Measurements from ENCODE around the gene ZNF865. TPM values are rescaled to one million over a fixed set of nuclear protein-coding genes. Genes with fewer than 3 reads are reported as not detected.
A peak's percentile ranks its signal among the peaks of the same experiment; 100 is the strongest.

Gene ZNF865
- total RNA-seq, 3 donors from 2014 or later (not counting 1 experiment from before 2014, with no cell fraction given) = 18.5 to 22.1 (median 20.9) TPM

- Mint-ChIP-seq H3K9me3 (no peaks in the 10 kb centered on the region), H3K36me3 (no peaks in the 10 kb centered on the region), H3K27me3 (ENCODE audit: low read depth in 2 of 2) (peaks cover 0 to 12% of the 10 kb centered on the region in 2 donors), H3K4me1 (peaks cover 0 to 3% of the 10 kb centered on the region in 2 donors), H3K4me3 (no peak overlapping the region), H3K27ac (no peak overlapping the region)
- Histone ChIP-seq H3K36me3 (ENCODE audit: control insufficient read depth, insufficient read depth, low read length) (peaks cover 5% of the 10 kb centered on the region), H3K4me1 (ENCODE audit: control insufficient read depth, insufficient read depth, low read length) (peaks cover under 1% of the 10 kb centered on the region), H3K9me3 (ENCODE audit: control insufficient read depth, insufficient read depth, low read length) (no peaks in the 10 kb centered on the region), H3K27ac (ENCODE audit: low read length) (no peak overlapping the region), H3K27me3 (ENCODE audit: control insufficient read depth, insufficient read depth, low read length) (no peaks in the 10 kb centered on the region), H3K4me3 (ENCODE audit: low read length) (no peak overlapping the region)
- TF ChIP-seq, protein P1, sequence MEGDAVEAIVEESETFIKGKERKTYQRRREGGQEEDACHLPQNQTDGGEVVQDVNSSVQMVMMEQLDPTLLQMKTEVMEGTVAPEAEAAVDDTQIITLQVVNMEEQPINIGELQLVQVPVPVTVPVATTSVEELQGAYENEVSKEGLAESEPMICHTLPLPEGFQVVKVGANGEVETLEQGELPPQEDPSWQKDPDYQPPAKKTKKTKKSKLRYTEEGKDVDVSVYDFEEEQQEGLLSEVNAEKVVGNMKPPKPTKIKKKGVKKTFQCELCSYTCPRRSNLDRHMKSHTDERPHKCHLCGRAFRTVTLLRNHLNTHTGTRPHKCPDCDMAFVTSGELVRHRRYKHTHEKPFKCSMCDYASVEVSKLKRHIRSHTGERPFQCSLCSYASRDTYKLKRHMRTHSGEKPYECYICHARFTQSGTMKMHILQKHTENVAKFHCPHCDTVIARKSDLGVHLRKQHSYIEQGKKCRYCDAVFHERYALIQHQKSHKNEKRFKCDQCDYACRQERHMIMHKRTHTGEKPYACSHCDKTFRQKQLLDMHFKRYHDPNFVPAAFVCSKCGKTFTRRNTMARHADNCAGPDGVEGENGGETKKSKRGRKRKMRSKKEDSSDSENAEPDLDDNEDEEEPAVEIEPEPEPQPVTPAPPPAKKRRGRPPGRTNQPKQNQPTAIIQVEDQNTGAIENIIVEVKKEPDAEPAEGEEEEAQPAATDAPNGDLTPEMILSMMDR (IDR thresholded peaks at IDR 0.05) = no peak
- ATAC-seq (no peak), DNase-seq (no peak)
- 97% methylated on average over 68 of the region's 68 CpGs for WGBS (ENCODE audit: insufficient coverage)
- intact Hi-C loops (cut with micrococcal nuclease) = no loop called here
These were observed 12.2 kb upstream of the ZNF865 start for GRCh38 chr19:55593096-55593772.

GRCh38 chr19:55594996-55595545 is 10.4 kb upstream of the ZNF865 start:
- Mint-ChIP-seq H3K27ac (no peak overlapping the region), H3K36me3 (no peaks in the 10 kb centered on the region), H3K4me3 (no peak overlapping the region), H3K27me3 (ENCODE audit: low read depth in 2 of 2) (peaks cover 0 to 3% of the 10 kb centered on the region in 2 donors), H3K9me3 (no peaks in the 10 kb centered on the region), H3K4me1 (peaks cover 7 to 12% of the 10 kb centered on the region in 2 donors)
- ATAC-seq (no peak), DNase-seq (no peak)
- Histone ChIP-seq H3K4me1 (ENCODE audit: control insufficient read depth, insufficient read depth, low read length) (peaks cover 7% of the 10 kb centered on the region), H3K27ac (ENCODE audit: low read length) (no peak overlapping the region), H3K36me3 (ENCODE audit: control insufficient read depth, insufficient read depth, low read length) (peaks cover 5% of the 10 kb centered on the region), H3K9me3 (ENCODE audit: control insufficient read depth, insufficient read depth, low read length) (no peaks in the 10 kb centered on the region), H3K4me3 (ENCODE audit: low read length) (no peak overlapping the region), H3K27me3 (ENCODE audit: control insufficient read depth, insufficient read depth, low read length) (no peaks in the 10 kb centered on the region)
- intact Hi-C loops (cut with micrococcal nuclease) = no loop called here
- TF ChIP-seq, protein P1 (IDR thresholded peaks at IDR 0.05) = no peak
- WGBS (ENCODE audit: insufficient coverage) = over 99% methylated on average over 3 of the region's 4 CpGs

DNA sequence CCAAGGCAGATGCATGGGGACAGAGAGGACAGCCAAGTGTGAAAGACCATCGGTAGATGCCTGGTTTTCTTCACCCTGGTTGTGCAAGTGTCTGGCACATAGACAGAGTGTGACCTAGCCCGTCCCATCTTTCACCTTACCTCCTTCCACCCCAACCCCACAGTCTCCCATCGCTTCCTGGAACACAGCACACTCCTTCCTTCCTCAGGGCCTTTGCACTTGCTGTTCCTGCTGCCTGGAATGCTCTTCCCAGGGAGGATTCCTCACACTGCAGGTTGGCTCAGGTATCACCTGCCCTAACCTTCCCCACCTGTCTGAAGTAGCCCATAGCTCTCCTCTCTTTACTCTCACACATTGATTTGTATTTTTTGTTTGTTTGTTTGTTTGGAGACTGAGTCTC is 9.1 kb upstream of the ZNF865 start:
- H3K4me1 Mint-ChIP-seq = peaks cover 11 to 19% of the 10 kb centered on the region in 2 donors
- peak overlapping the region in 1 of 2 donors; percentile 35 for H3K27ac Mint-ChIP-seq
- Histone ChIP-seq H3K27me3 (ENCODE audit: control insufficient read depth, insufficient read depth, low read length) (no peaks in the 10 kb centered on the region), H3K27ac (ENCODE audit: low read length) (no peak overlapping the region), H3K4me3 (ENCODE audit: low read length) (no peak overlapping the region), H3K36me3 (ENCODE audit: control insufficient read depth, insufficient read depth, low read length) (peaks cover 5% of the 10 kb centered on the region), H3K9me3 (ENCODE audit: control insufficient read depth, insufficient read depth, low read length) (no peaks in the 10 kb centered on the region), H3K4me1 (ENCODE audit: control insufficient read depth, insufficient read depth, low read length) (peaks cover 16% of the 10 kb centered on the region)
- DNase-seq (no peak), ATAC-seq (no peak)
- H3K9me3 Mint-ChIP-seq = no peaks in the 10 kb centered on the region
- no peaks in the 10 kb centered on the region for H3K36me3 Mint-ChIP-seq
- intact Hi-C loops (cut with micrococcal nuclease) = no loop called here
- WGBS (ENCODE audit: insufficient coverage) = 95% methylated on average over 3 of the region's 3 CpGs
- TF ChIP-seq, protein P1 (IDR thresholded peaks at IDR 0.05) = no peak
- no peaks in the 10 kb centered on the region for H3K27me3 Mint-ChIP-seq (ENCODE audit: low read depth in 2 of 2)
- H3K4me3 Mint-ChIP-seq = no peak overlapping the region

Data from natural killer cell (primary cell).